HL-60/S4 (cell line): Measurements from ENCODE around the gene UNC13C.

Experiments used
- in situ Hi-C: fragments of 300-500 bp; cut with MboI; formaldehyde crosslinking; loops from 2 replicates; pipeline ENCODE4 v1.14.3; 2022; ENCODE audit warnings: low sequenced_read_pairs

UNC13C gene

GRCh38 chr15:54101664-54102270, 123.5 kb downstream of the UNC13C start:
- in situ Hi-C loops, result no loop called here

- in situ Hi-C loops, result no loop called here
Observed at GRCh38 chr15:54102704-54103103, 124.5 kb downstream of the UNC13C start.

- in situ Hi-C loops, result no loop called here
Observed at GRCh38 chr15:54109014-54109413, 130.8 kb downstream of the UNC13C start.

- in situ Hi-C loops, result no loop called here
Observed at GRCh38 chr15:54119051-54119450, 140.8 kb downstream of the UNC13C start.

GRCh38 chr15:54120949-54121463, 142.8 kb downstream of the UNC13C start:
- in situ Hi-C loops, result no loop called here

- in situ Hi-C loops, result no loop called here
Observed at GRCh38 chr15:54127574-54127973, 149.3 kb downstream of the UNC13C start.

- in situ Hi-C loops, result no loop called here
Observed at GRCh38 chr15:54131410-54131809, 153.2 kb downstream of the UNC13C start.

GRCh38 chr15:54149115-54149531, 170.9 kb downstream of the UNC13C start:
- in situ Hi-C loops, result no loop called here

GRCh38 chr15:54150255-54150654, 172.0 kb downstream of the UNC13C start:
- in situ Hi-C loops, result no loop called here

GRCh38 chr15:54159012-54159411, 180.8 kb downstream of the UNC13C start:
- in situ Hi-C loops, result no loop called here

GRCh38 chr15:54187325-54187724, 209.1 kb downstream of the UNC13C start:
- in situ Hi-C loops, result no loop called here

- in situ Hi-C loops, result no loop called here
Observed at GRCh38 chr15:54197995-54198394, 219.8 kb downstream of the UNC13C start.

- in situ Hi-C loops, result no loop called here
Observed at GRCh38 chr15:54206586-54207321, 228.5 kb downstream of the UNC13C start.

GRCh38 chr15:54208786-54209185, 230.5 kb downstream of the UNC13C start:
- in situ Hi-C loops, result no loop called here

GRCh38 chr15:54212635-54213034, 234.4 kb downstream of the UNC13C start:
- in situ Hi-C loops, result no loop called here

GRCh38 chr15:54226455-54226854, 248.2 kb downstream of the UNC13C start:
- in situ Hi-C loops, result no loop called here

GRCh38 chr15:54227569-54227968, 249.3 kb downstream of the UNC13C start:
- in situ Hi-C loops, result no loop called here

- in situ Hi-C loops, result no loop called here
Observed at GRCh38 chr15:54250326-54250725, 272.1 kb downstream of the UNC13C start.

- in situ Hi-C loops, result no loop called here
Observed at GRCh38 chr15:54256190-54256589, 277.9 kb downstream of the UNC13C start.

GRCh38 chr15:54273928-54274327, 295.7 kb downstream of the UNC13C start:
- in situ Hi-C loops, result no loop called here

GRCh38 chr15:54277834-54278233, 299.6 kb downstream of the UNC13C start:
- in situ Hi-C loops, result no loop called here

GRCh38 chr15:54280726-54281125, 302.5 kb downstream of the UNC13C start:
- in situ Hi-C loops, result no loop called here
